Activated CD8-positive, alpha-beta memory T cell treated with anti-CD3 and anti-CD28 coated beads, Interleukin-2, amount 10 ng/mL, durations not matched to agents 7 days and 5 days (primary cell): Measurements from ENCODE around the gene TRIM36. TPM values are rescaled to one million over a fixed set of nuclear protein-coding genes. Genes with fewer than 3 reads are reported as not detected.
A peak's percentile ranks its signal among the peaks of the same experiment; 100 is the strongest.

Experiments
- ATAC-seq: fragments of 150-1000 bp; cut with Tn5 transposase; one replicate; pipeline ENCODE4 v1.10.0; 2021; ENCODE audit warnings: moderate library complexity
- CTCF ChIA-PET: fragments of 350-600 bp; sonication (Branson Sonifier 250); formaldehyde crosslinking; loops from one replicate; lab custom pipeline; 2021; ENCODE audit warnings: antibody characterized with exemption; lab: Charles Lee
- DNase-seq: peaks from one replicate; pipeline ENCODE4 v3.0.0-alpha.2; 2020
- H3K27ac Mint-ChIP-seq: one replicate; pipeline ENCODE4 v1.8.0; 2021; ENCODE audit warnings: mild to moderate bottlenecking, mixed read lengths
- H3K27me3 Mint-ChIP-seq: one replicate; pipeline ENCODE4 v1.8.0; 2021; ENCODE audit warnings: mixed read lengths
- H3K36me3 Mint-ChIP-seq: one replicate; pipeline ENCODE4 v1.8.0; 2021; ENCODE audit warnings: mild to moderate bottlenecking, mixed read lengths
- H3K4me1 Mint-ChIP-seq: one replicate; pipeline ENCODE4 v1.8.0; 2021; ENCODE audit warnings: mixed read lengths
- H3K4me3 Mint-ChIP-seq: one replicate; pipeline ENCODE4 v1.8.0; 2021; ENCODE audit warnings: mild to moderate bottlenecking, moderate library complexity, mixed read lengths
- H3K9me3 Mint-ChIP-seq: one replicate; pipeline ENCODE4 v1.8.0; 2022; ENCODE audit warnings: low read depth, mixed read lengths
- total RNA-seq, 2 experiments: library from RNA; stranded (reverse); gene quantifications; one replicate each; pipeline ENCODE4 v1.2.3, GENCODE V29; 2021

The TRIM36 gene
- total RNA-seq, 2 experiments from 2014 or later, result 0.29 TPM; not detected in 1

- CTCF ChIA-PET, result no interaction called here
- Mint-ChIP-seq H3K4me3 (no peak overlapping the region), H3K36me3 (no peaks in the 10 kb centered on the region), H3K27ac (no peak overlapping the region), H3K4me1 (peaks cover 2% of the 10 kb centered on the region), H3K27me3 (peaks cover 38% of the 10 kb centered on the region), H3K9me3 (no peaks in the 10 kb centered on the region)
- DNase-seq (no peak), ATAC-seq (no peak)
Measured at GRCh38 chr5:115136294-115136693, 33.4 kb downstream of the TRIM36 start.

- no peak overlapping the region for H3K4me3 Mint-ChIP-seq
- peaks cover 25% of the 10 kb centered on the region for H3K27me3 Mint-ChIP-seq
- H3K4me1 Mint-ChIP-seq, result peaks cover 2% of the 10 kb centered on the region
- H3K36me3 Mint-ChIP-seq, result no peaks in the 10 kb centered on the region
- CTCF ChIA-PET, result no interaction called here
- no peak overlapping the region for H3K27ac Mint-ChIP-seq
- DNase-seq (no peak), ATAC-seq (no peak)
- no peaks in the 10 kb centered on the region for H3K9me3 Mint-ChIP-seq
Measured at GRCh38 chr5:115132465-115132864, 37.2 kb downstream of the TRIM36 start.

GRCh38 chr5:115126303-115126702, 43.4 kb downstream of the TRIM36 start:
- ATAC-seq (no peak), DNase-seq (no peak)
- Mint-ChIP-seq H3K27ac (no peak overlapping the region), H3K9me3 (no peaks in the 10 kb centered on the region), H3K27me3 (peaks cover 5% of the 10 kb centered on the region), H3K4me1 (no peaks in the 10 kb centered on the region), H3K4me3 (no peak overlapping the region), H3K36me3 (no peaks in the 10 kb centered on the region)
- CTCF ChIA-PET, result no interaction called here

DNA sequence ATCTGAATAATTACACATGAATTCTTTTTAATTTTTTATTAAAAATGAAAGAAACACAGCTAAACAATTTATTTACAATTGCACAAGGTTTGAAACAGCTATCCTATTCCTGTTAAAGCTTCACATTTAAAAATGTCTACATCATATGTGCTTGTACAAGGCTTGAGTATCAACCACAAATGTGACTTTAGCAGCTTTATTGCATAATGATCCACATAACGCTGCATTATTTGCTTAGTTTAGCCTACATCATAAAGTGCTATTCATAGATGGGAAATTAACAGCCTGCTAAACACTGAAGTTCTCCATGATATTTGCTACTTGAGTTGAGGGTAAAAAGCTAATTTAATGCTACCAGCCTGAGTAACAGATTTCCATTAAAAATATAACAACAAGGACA, 45.0 kb downstream of the TRIM36 start:
- no peak overlapping the region for H3K4me3 Mint-ChIP-seq
- CTCF ChIA-PET, result no interaction called here

DNA sequence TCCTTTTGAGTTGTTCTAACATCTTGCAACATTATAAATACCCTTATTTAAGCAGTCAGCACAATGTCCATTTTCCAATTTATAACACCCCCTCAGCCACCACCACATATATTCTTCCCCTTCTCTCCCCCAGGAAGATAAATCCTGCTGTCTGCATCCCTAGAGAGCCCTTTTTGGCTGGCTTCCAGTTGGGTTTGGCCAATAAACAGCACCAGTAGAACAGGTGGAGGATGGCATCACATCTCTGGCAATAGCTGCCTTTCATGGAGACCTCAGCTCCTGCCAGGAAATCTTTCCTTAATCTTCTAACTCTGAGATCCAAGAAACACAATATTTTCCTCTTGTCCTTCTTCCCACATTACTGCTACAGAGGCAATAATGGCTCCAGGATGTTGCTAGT, 53.7 kb downstream of the TRIM36 start:
- Mint-ChIP-seq H3K27me3 (peaks cover 30% of the 10 kb centered on the region), H3K27ac (no peak overlapping the region), H3K9me3 (no peaks in the 10 kb centered on the region), H3K4me3 (no peak overlapping the region), H3K36me3 (no peaks in the 10 kb centered on the region), H3K4me1 (no peaks in the 10 kb centered on the region)
- ATAC-seq (no peak), DNase-seq (no peak)
- CTCF ChIA-PET, result no interaction called here

More for the DNA sequence above, 45.0 kb downstream of the TRIM36 start:
- no peaks in the 10 kb centered on the region for H3K36me3 Mint-ChIP-seq
- H3K4me1 Mint-ChIP-seq, result no peaks in the 10 kb centered on the region
- peaks cover 9% of the 10 kb centered on the region for H3K27me3 Mint-ChIP-seq
- ATAC-seq (no peak), DNase-seq (no peak)
- H3K9me3 Mint-ChIP-seq, result no peaks in the 10 kb centered on the region
- no peak overlapping the region for H3K27ac Mint-ChIP-seq

GRCh38 chr5:115109840-115110239, 59.9 kb downstream of the TRIM36 start:
- H3K9me3 Mint-ChIP-seq, result no peaks in the 10 kb centered on the region
- ATAC-seq (no peak), DNase-seq (no peak)
- H3K4me3 Mint-ChIP-seq, result no peak overlapping the region
- H3K27ac Mint-ChIP-seq, result no peak overlapping the region
- H3K27me3 Mint-ChIP-seq, result peaks cover 50% of the 10 kb centered on the region
- CTCF ChIA-PET, result interaction anchor here (1.6 kb wide), 1 partner anchor 14 kb away, joined by 3 read pairs; no protein-coding TSS in a partner anchor
- no peaks in the 10 kb centered on the region for H3K36me3 Mint-ChIP-seq
- no peaks in the 10 kb centered on the region for H3K4me1 Mint-ChIP-seq

DNA sequence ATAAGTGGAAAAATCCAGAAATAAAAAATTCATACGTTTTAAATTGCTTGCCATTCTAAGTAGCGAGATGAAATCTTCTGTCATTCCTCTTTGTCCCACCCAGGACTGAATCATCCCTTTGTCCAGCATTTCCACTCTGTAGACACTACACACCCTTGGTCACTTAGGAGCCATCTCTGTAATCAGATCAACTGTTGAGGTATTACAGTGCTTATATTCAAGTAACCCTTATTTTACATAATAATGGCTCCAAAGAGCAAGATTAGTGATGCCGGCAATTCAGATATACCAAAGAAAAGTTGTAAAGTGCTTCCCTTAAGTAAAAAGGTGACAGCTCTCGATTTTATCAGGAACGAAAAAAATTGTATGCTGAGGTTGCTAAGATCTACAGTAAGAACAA, 60.4 kb downstream of the TRIM36 start:
- H3K4me3 Mint-ChIP-seq, result no peak overlapping the region
- DNase-seq, result no peak
- no peaks in the 10 kb centered on the region for H3K36me3 Mint-ChIP-seq
- no peak for ATAC-seq
- no peaks in the 10 kb centered on the region for H3K9me3 Mint-ChIP-seq
- H3K27me3 Mint-ChIP-seq, result peaks cover 49% of the 10 kb centered on the region
- no peaks in the 10 kb centered on the region for H3K4me1 Mint-ChIP-seq
- CTCF ChIA-PET, result no interaction called here
- H3K27ac Mint-ChIP-seq, result no peak overlapping the region

GRCh38 chr5:115100319-115100955, 69.3 kb downstream of the TRIM36 start:
- no peaks in the 10 kb centered on the region for H3K9me3 Mint-ChIP-seq
- no peak overlapping the region for H3K4me3 Mint-ChIP-seq
- no peaks in the 10 kb centered on the region for H3K36me3 Mint-ChIP-seq
- CTCF ChIA-PET, result interaction anchor here (0.9 kb wide), 1 partner anchor 152 kb away, joined by 3 read pairs; no protein-coding TSS in a partner anchor
- no peak for DNase-seq
- H3K27me3 Mint-ChIP-seq, result peaks cover 34% of the 10 kb centered on the region
- no peak overlapping the region for H3K27ac Mint-ChIP-seq
- no peak for ATAC-seq
- no peaks in the 10 kb centered on the region for H3K4me1 Mint-ChIP-seq

DNA sequence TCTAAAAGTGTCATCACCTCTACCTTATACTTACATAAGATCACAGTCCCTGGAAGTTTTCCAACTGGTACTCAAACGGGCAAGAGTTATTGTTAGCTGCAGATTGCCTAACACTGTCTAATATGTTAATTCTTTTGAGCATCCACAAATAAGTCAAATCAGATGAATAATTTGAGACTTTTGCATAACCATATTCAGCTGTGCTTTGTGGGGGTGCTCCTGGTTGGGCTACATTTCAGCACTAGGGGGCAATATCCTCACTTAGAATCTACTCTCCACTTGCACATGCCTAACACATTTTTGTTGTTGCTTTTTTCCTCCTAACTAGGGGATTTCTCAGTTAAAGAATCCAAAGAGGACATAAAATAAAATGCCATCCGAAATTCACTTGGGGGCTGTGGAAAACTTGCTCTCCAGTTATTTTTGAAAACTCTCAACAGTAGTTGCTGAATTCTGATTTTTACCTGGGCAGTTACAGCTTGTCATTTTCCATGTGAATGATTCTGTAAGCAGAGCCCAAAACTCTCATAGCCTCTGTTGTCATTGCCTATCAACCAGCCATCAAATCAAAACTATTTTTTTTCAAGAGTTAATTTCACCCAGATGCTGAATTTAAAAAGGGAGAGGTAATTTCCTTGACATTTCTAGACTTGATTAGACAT, 71.5 kb downstream of the TRIM36 start:
- DNase-seq (peak; percentile 43), ATAC-seq (peak; percentile 60)
- Mint-ChIP-seq H3K27me3 (peaks cover 35% of the 10 kb centered on the region), H3K9me3 (no peaks in the 10 kb centered on the region), H3K4me3 (no peak overlapping the region), H3K4me1 (no peaks in the 10 kb centered on the region), H3K36me3 (no peaks in the 10 kb centered on the region), H3K27ac (no peak overlapping the region)
- CTCF ChIA-PET, result interaction anchor here (0.7 to 3.0 kb wide), 13 partner anchors 9 to 1486 kb away, joined by 3 to 52 read pairs (median 3); partner anchors contain the start of gene PGGT1B

DNA sequence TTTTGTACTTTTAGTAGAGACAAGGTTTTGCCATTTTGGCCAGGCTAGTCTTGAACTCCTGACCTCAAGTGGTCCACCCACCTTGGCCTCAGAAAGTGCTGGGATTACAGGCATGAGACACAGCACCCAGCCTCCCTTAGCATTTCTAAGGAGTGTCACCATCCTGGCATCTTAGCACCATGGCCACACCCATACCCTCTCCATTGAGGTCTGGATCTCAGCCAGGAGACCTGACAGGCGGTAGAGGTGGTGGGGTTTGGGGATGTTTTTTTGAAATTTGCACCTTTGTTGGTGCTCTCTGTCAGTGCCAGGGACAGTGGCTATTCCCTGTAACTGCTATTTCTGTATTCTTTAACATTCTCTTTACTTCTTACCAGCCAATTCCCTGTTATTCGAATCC, 72.5 kb downstream of the TRIM36 start:
- no peak overlapping the region for H3K27ac Mint-ChIP-seq
- H3K27me3 Mint-ChIP-seq, result peaks cover 32% of the 10 kb centered on the region
- CTCF ChIA-PET, result interaction anchor here (0.7 to 3.0 kb wide), 8 partner anchors 8 to 1485 kb away, joined by 3 to 52 read pairs (median 4); partner anchors contain the start of gene PGGT1B
- no peaks in the 10 kb centered on the region for H3K4me1 Mint-ChIP-seq
- H3K9me3 Mint-ChIP-seq, result no peaks in the 10 kb centered on the region
- no peak for DNase-seq
- H3K4me3 Mint-ChIP-seq, result no peak overlapping the region
- no peak for ATAC-seq
- H3K36me3 Mint-ChIP-seq, result no peaks in the 10 kb centered on the region

- H3K27me3 Mint-ChIP-seq, result peaks cover 38% of the 10 kb centered on the region
- no peak for ATAC-seq
- no peaks in the 10 kb centered on the region for H3K36me3 Mint-ChIP-seq
- H3K4me1 Mint-ChIP-seq, result no peaks in the 10 kb centered on the region
- H3K4me3 Mint-ChIP-seq, result no peak overlapping the region
- CTCF ChIA-PET, result interaction anchor here (0.7 to 3.0 kb wide), 3 partner anchors 15 to 155 kb away, joined by 3 to 52 read pairs (median 6); no protein-coding TSS in a partner anchor
- H3K9me3 Mint-ChIP-seq, result no peaks in the 10 kb centered on the region
- no peak overlapping the region for H3K27ac Mint-ChIP-seq
- no peak for DNase-seq
Measured at GRCh38 chr5:115096034-115096769, 73.5 kb downstream of the TRIM36 start.

- ATAC-seq (no peak), DNase-seq (no peak)
- Mint-ChIP-seq H3K36me3 (no peaks in the 10 kb centered on the region), H3K27me3 (peaks cover 21% of the 10 kb centered on the region), H3K4me1 (no peaks in the 10 kb centered on the region), H3K9me3 (no peaks in the 10 kb centered on the region), H3K4me3 (no peak overlapping the region), H3K27ac (no peak overlapping the region)
- CTCF ChIA-PET, result no interaction called here
Measured at GRCh38 chr5:115087951-115088350, 81.8 kb downstream of the TRIM36 start.

- no peak overlapping the region for H3K27ac Mint-ChIP-seq
- no peak overlapping the region for H3K4me3 Mint-ChIP-seq
- H3K36me3 Mint-ChIP-seq, result no peaks in the 10 kb centered on the region
- no peaks in the 10 kb centered on the region for H3K9me3 Mint-ChIP-seq
- peaks cover 17% of the 10 kb centered on the region for H3K27me3 Mint-ChIP-seq
- CTCF ChIA-PET, result no interaction called here
- DNase-seq (no peak), ATAC-seq (no peak)
- H3K4me1 Mint-ChIP-seq, result no peaks in the 10 kb centered on the region
Measured at GRCh38 chr5:115086473-115086872, 83.2 kb downstream of the TRIM36 start.
